Measurements from ENCODE around the gene TIPIN. TPM values are rescaled to one million over a fixed set of nuclear protein-coding genes. Genes with fewer than 3 reads are reported as not detected.
"Not testable (repeated sequence)": the region's sequence is repeated elsewhere in the genome, so short reads cannot be mapped to it uniquely, and the experiment has no call there.

Gene TIPIN
- 1 to 10 TPM; 2.6 to 7.8 TPM for total RNA-seq
- long read RNA-seq, partial matches to known transcripts: 0 of 3 reads
- long read RNA-seq, other reads (novel, unspliced or antisense): 2 of 3 reads

- peak; percentile 97 to 99 for DNase-seq
- intact Hi-C loops (cut with DNase I, micrococcal nuclease): no loop called here
- ATAC-seq: peak; percentile 94
Measured at GRCh38 chr15:66356359-66357236, at the start of gene TIPIN. Gene TIPIN, minus strand, starts transcription at chr15:66356685. Its CDS starts 3,738 bp downstream, at chr15:66352947.

GRCh38 chr15:66405615-66406014 is 49.1 kb upstream of the TIPIN start:
- intact Hi-C loops (cut with DNase I, micrococcal nuclease): no loop called here
- ATAC-seq (no peak), DNase-seq (no peak)

DNA sequence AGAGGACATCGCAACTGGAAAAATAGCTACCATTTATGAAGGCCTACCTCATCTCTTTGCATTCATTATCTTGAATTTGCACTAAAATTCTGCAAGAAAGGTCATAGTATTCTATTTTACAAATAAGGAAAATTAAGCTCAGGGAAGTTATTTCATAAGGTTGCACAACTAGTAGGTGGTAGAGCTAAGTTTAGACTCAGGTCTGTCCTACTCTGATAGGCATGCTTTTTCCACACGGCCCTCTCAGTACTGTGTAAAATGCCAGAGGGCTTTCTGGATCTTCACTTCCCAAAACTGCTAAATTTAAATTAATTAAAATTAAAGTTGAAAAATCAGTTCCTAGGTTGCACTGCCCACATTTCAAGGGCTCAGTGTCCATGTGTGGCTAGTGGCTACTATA is 48.5 kb upstream of the TIPIN start:
- no peak for ATAC-seq
- no peak for DNase-seq
- intact Hi-C loops (cut with DNase I, micrococcal nuclease): no loop called here

DNA sequence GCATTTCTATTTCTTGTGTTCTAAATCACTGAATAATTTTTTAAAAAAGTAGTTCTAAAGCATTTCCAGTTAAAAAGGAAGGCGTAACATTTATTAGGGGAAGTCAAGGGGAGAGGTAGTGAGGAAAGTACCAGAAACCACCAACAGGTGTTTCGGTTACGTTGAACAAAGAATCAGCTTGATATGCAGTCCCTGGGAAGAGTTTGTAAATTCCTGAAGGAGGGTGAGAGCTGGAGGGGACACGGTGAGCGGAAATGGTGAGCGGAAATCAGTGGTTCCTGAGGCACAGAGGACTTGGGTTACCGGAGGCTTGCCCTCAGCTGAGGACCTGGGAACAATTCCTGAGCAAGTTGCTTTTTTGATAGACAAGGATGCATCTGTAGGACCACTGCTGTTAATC is 48.0 kb upstream of the TIPIN start:
- intact Hi-C loops (cut with DNase I, micrococcal nuclease): no loop called here
- DNase-seq: no peak
- no peak for ATAC-seq

- DNase-seq (no peak), ATAC-seq (no peak)
- intact Hi-C loops (cut with DNase I, micrococcal nuclease): no loop called here
Measured at GRCh38 chr15:66404122-66404521, 47.6 kb upstream of the TIPIN start.

DNA sequence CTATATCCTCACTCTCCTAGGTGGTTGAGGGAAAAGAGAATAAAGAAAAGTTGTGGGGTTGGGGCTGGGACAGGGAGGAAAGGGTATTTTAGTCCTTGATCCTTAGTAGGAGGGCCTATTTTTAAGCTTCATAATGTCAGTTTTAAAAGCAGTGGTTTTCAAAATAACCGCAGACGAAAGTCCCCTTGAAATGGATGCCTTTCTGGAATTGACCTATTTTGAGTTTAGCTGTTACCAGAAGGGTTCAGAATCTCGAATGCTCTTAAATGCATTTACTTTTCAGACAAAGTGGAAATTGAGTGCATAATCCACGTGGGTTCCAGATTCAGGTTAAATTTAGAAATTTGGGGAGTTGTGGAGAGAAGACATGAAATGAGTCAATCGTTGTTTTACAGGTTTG is 46.8 kb upstream of the TIPIN start:
- ATAC-seq (no peak), DNase-seq (no peak)
- intact Hi-C loops (cut with DNase I, micrococcal nuclease): no loop called here

DNA sequence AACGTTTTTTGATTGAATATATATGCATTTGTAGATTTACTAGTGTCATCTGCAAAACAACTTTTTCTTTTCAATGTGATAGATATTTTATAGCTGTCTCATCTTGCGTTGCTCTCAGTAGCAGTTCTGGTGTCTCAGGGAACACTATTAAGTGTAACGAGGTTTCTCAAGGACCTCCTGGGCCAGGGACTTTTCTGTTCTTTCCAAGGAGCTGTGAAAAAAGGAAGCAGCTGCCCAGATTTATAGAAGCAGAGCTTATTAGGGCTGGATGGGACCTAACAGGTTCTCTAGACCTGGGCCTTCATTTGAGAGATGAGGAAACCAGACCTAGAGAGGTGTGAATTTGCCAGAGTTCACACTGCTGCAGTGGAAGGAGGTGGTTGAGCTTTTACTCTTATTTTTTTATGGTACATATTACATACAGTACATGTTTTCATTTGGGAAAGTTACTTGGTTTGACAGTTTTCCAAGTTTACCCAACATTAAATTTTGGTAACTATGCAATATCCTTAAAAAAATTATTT is 46.3 kb upstream of the TIPIN start:
- intact Hi-C loops (cut with DNase I, micrococcal nuclease): no loop called here
- no peak for DNase-seq
- ATAC-seq: no peak

DNA sequence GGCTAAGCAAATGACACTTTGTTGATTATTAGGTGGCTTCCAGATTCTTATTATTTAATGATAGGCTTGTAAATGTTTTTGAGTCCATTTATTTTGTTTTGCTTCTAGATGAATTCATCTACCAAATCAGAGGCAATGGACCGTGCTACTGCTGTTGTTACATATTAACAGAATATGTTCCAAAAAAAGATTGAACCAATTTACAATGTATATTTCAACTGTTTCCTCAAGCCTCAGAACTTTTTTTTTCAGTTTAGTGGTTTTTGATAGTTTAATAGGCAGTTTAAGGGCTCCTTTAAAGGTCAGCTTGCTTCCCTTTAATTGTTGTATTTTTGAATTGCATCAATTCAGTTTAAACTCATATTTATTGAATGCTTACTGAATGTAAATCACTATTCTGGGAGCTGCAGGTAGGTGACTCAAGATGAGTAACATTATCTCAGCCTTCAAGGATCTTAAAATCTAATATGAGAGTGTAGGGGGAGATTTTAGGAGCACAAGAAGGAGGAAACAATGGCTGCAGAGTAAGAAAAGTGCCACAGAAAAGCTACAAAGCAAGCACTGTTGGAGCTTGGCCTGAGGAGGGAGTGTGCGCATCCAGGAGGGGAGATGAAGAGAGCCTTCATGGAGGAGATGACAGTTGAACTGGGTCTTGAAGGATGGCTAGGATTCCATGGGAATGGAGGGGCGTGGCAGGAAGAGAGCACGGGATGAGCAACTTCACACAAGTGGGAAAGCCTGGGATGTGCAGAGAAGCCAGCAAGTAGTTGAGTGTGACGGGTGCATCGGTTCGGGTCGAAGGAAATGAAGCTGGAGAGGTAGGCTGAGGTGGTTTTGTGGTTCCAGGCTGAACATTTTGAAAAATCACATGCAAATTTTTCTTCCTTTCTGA is 44.9 kb upstream of the TIPIN start:
- intact Hi-C loops (cut with DNase I, micrococcal nuclease): no loop called here
- ATAC-seq: no peak
- no peak for DNase-seq

DNA sequence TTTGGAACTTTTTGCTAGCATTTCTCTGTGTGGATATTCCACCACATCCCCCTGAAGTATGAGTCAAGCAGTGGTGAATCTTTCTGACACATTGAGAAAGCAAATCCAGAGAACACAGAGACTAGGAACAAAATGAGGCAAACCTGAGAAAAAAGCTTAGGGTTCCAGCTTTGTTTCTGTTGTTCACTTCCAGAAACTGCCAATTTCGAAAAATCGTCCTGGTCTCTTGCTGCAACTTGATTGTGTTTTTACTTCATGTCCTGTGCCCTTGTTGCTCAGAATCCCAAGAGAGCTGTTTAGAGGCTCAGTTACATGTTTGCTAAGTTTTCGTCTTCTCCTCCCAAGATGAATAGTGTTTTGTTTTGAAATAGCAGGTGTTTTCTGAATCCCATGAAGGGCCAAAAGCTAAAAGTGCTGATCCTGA is 43.9 kb upstream of the TIPIN start:
- ATAC-seq (no peak), DNase-seq (no peak)
- intact Hi-C loops (cut with DNase I, micrococcal nuclease): no loop called here

GRCh38 chr15:66399276-66399675 is 42.8 kb upstream of the TIPIN start:
- ATAC-seq (no peak), DNase-seq (no peak)
- intact Hi-C loops (cut with DNase I, micrococcal nuclease): no loop called here

DNA sequence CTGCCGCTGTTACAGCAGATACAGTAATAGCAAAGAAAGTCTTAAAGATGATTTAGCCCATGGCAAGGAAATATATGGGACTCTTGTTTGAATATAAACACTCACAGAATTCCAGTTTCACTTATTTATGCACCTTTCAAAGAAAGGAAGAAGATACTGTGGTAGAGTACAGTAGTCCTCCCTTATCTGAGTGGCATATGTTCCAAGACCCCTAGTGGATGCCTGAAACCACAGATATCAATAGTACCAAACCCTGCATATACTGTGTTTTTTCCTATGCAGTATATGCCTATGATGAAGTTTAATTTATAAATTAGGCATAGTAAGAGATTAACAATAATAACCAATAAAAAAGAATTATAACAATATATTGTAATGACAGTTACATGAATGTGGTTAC is 38.4 kb upstream of the TIPIN start:
- intact Hi-C loops (cut with DNase I, micrococcal nuclease): no loop called here
- no peak for DNase-seq
- ATAC-seq: no peak

GRCh38 chr15:66394472-66394871 is 38.0 kb upstream of the TIPIN start:
- intact Hi-C loops (cut with DNase I, micrococcal nuclease): no loop called here
- ATAC-seq: no peak

GRCh38 chr15:66393037-66393436 is 36.6 kb upstream of the TIPIN start:
- ATAC-seq; intact Hi-C loops (cut with DNase I, micrococcal nuclease); DNase-seq: not testable (repeated sequence)

More at GRCh38 chr15:66394472-66394871, 38.0 kb upstream of the TIPIN start:
- no peak for DNase-seq

DNA sequence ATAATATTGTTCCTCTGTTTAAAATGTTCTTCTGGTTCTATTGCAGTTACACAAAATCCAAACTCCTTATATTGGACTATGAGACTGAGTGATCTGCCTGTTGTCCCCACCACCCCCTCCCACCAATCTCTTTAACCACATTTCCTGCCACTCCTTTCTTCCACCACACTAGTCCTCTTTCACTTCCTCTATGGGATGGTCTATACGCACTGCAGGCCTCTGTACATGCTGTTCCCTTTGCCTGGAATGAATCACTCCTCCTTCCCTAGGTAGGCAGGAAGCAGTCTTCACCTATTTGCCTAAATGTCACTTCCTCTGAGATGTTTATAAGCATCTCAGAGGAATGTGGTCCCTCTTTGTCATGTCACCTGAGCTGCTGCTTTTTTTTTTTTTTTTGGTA is 34.2 kb upstream of the TIPIN start:
- no peak for ATAC-seq
- DNase-seq: peak in 1 of 2 donors; percentile 32
- intact Hi-C loops (cut with DNase I, micrococcal nuclease): no loop called here

DNA sequence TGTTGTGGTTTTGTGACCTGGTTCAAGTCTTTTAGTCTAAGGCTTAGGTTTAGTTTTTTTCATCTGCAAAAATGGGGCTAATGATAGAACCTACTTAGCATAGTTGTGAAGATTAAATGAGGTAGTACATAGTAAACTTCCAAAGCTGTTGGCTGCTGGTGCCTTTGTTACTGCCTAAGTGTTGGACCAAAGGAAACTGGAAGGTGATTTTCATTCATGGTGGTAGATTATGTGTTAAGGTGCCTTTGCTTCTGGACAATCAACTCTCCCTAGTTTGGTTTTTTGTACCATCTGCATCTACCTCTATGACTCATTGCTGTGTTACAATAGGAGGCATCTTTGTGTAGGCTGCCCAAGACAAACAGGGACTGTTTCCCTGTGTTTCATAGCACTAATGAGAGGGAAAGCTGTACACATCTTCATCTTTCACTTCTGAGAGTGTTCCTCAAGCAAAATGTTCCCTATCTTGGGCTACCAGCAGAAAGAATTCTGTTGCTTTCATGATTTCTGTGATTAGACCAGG is 33.4 kb upstream of the TIPIN start:
- DNase-seq: no peak
- ATAC-seq: no peak
- intact Hi-C loops (cut with DNase I, micrococcal nuclease): loop anchor here in 1 of 2 donors (5.0 kb wide), 1 partner anchor 107 kb away; the partner anchor contains the start of gene SNAPC5

DNA sequence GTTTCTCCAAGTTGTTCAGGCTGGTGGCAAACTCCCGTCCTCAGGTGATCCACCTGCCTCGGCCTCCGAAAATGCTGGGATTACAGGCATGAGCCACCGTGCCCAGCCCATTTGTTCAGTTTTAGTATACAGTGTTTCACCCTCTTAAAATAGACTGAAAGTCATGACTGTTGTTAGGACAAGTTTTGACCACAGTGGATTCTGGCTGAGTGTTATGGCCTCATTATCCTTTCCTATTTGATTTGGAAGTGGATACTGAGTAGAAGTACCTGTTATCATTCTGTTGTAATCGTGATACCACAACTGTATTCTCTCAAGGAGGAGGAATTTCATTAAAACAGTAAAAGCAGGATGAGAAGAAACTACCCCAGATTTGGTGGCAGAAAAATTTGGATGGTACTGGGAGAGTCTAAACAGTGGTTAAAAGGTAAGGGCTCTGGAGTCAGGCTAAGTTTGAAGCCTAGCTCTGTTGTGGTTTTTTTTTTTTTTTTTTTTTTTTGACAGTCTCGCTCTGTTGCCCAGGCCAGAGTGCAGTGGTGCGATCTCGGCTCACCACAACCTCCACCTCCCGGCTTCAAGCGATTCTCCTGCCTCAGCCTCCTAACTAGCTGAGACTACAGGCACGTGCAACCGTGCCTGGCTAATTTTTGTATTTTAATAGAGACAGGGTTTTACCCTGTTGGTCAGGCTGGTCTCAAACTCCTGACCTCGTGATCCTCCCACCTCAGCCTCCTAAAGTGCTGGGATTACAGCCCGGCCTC is 32.8 kb upstream of the TIPIN start:
- no peak for DNase-seq
- intact Hi-C loops (cut with DNase I, micrococcal nuclease): loop anchor here in 1 of 2 donors (5.0 kb wide), 1 partner anchor 108 kb away; the partner anchor contains the start of gene SNAPC5
- ATAC-seq: no peak

DNA sequence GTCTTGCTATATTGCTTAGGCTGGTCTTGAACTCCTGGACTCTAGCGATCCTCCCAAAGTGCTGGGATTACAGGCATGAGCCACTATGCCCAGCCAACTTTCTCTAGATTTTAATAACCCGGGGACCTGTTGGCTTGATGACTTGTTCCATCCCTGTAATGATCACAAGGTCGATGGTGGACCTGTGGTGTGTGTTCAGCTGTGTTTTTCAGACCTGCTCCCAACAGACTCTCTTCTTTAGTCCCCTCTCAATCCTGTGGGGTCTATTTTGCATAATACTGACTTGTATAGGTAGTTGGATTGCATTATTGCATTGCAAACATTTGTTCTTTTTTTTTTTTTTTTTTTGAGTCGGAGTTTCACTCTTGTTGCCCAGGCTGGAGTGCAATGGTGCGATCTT is 32.1 kb upstream of the TIPIN start:
- DNase-seq (no peak), ATAC-seq (no peak)
- intact Hi-C loops (cut with DNase I, micrococcal nuclease): loop anchor here in 1 of 2 donors (5.0 kb wide), 1 partner anchor 109 kb away; the partner anchor contains the start of gene SNAPC5

GRCh38 chr15:66388043-66388363 is 31.5 kb upstream of the TIPIN start:
- DNase-seq: no peak
- ATAC-seq: no peak
- intact Hi-C loops (cut with DNase I, micrococcal nuclease): loop anchor here in 1 of 2 donors (5.0 kb wide), 1 partner anchor 109 kb away; the partner anchor contains the start of gene SNAPC5
